Epithelial cell of proximal tubule (primary cell): ENCODE measurements around the gene DISP2. TPM values are rescaled to one million over a fixed set of nuclear protein-coding genes. Genes with fewer than 3 reads are reported as not detected.
A peak's percentile ranks its signal among the peaks of the same experiment; 100 is the strongest.

Experiments
- DNase-seq: peaks from one replicate; pipeline ENCODE4 v3.0.0-alpha.2; 2011; ENCODE audit warnings: low read depth
- H3K4me3 ChIP-seq: 2 replicates; pipeline ENCODE4 v1.5.1; 2011; ENCODE audit warnings: low read depth, mild to moderate bottlenecking, low read length
- CTCF ChIP-seq: conservative IDR thresholded peaks from 2 replicates; pipeline ENCODE4 v1.5.1; 2012; ENCODE audit warnings: low read depth, mild to moderate bottlenecking, low read length
- total RNA-seq: library from RNA; depleted of rRNA; stranded (reverse); fragments of >200 nt; gene quantifications from 2 replicates; pipeline ENCODE4 v1.2.3, GENCODE V29; 2015

The DISP2 gene
- 0.22 and 0.40 TPM in 2 replicates for total RNA-seq

DNA sequence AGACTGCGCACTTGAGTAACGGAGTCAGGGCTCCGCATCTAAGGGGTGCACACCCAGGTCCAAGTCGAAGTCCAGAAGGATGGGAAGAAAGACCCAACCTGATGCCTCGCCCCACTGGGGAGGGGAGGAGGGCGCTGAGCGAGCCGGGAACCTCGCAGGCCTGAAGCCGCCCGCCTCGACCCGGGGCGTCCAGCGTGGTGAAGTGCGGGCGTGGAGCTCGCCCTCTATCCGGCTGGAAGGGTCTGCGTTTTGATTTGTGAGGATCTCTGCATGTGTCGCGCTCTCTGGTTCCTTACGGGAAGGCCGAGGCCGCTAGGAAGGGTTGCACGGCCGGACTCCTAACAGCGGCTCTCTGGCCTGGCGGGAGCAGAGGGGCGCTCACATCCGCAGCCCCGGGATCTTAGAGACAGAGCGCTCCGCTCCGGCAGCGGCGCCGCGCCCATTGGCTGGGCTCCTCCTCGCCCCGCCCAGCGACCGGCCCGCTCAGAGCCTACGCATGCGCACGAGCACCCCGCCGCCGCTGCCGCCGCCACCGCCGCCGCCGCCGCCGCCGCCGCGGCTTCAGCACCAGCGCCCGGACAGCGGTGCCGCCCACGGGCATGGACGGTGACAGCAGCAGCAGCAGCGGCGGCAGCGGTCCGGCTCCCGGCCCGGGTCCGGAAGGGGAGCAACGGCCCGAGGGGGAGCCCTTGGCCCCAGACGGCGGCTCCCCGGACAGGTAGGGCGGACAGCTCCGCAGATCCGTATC lies at the start of gene DISP2:
TSS of gene DISP2 (plus strand) at position 497 of the 748 bp plus-strand sequence. CDS start at position 600, 103 bp downstream.
- no peak for DNase-seq
- H3K4me3 ChIP-seq, result peak within 1 kb of the TSS; percentile 60
- TF ChIP-seq CTCF, result peak; percentile 2

DNA sequence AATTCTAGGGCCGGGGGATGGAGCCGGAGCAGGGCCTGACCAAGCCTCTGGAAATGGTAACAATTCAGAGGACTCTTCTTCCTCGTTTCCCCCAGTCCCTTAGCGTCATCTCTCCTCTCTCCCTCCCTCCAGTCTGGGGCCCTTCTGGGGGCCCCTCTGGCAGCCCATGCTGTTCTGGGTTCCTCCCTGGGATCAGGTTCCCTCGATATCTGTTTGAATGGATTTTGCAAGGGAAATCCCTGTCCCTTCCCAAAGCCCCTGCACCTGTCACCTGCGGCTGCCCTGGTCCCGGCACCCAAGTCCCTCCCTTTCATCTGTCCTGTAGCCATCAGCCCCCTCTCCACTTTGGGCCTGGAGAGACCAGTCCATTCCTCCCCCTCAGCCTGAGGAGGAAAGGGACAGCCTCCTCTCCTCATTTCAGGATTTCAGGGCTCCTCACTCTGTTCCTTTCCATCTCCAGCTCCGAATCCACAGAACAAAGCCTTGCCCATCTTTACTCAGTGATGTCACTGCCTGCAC lies 48.6 kb upstream of the DISP2 start:
- H3K4me3 ChIP-seq, result no peak overlapping the region
- no peak for DNase-seq
- TF ChIP-seq CTCF, result no peak

DNA sequence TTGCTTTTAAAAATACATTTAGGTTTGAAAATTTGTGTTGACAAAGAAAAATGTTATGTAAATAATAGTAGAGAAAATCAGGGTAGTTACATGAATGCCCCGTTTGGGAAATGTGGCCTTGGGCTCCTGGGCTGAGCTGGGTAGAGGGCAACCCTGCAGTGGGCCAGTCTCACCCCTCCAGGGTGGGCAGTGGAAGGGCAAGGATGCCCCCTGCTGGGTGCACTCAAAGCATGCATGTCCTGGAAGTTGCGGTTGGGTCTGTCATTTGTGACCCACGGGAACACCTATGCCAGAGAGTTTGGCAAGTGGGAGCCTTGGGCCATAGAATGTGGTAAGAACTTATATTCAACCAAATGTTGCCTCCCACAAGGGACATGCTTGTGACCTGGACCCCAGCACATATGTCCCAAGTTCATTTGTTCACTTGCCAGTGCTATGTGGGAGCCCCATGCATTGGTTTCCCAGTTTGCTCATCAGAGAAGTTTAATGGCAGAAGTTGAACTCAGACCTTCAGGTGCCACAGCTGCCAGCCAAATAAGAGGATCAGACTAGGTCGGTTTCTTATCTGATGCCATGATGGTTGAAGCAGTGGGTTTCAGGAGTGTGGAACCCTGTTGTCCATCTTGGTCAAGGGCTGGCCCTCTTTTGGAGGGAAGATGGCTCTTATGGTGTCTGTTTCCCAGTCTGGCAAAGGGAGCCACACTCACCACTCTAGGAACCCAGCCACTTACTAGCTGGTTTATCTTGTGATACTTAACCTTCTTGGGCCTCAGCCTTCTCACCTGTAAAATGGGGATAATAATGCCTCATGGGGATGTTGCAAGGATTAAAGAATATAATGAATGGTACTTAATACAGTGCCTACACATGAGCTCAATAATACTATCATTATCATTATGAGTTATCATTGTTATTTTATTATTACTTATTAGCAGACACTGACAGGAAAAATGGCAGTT lies 47.7 kb upstream of the DISP2 start:
- H3K4me3 ChIP-seq, result no peak overlapping the region
- DNase-seq, result no peak
- peak; percentile 93 for TF ChIP-seq CTCF

DNA sequence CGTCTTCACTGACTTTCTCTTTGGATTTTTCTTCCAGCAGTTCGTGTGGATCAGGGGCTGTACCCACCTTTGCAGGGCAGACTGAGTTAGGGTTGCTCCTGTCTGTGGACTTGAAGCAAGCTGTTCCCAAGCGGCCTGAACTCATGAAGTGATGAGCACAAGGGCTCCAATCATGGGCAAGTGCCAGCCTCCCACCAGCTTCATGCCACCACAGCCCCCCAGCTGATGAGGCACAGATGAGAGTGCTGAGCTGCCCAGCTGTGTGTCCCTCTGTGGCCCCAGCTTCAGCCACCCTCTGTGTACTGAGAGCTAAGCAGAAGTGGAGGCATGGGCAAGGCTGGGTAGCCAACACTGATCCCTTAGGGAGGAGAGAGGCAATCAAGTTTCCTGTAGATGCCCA lies 47.0 kb upstream of the DISP2 start:
- no peak overlapping the region for H3K4me3 ChIP-seq
- DNase-seq, result no peak
- TF ChIP-seq CTCF, result no peak

GRCh38 chr15:40312370-40313158 lies 45.5 kb upstream of the DISP2 start:
- H3K4me3 ChIP-seq, result no peak overlapping the region
- no peak for TF ChIP-seq CTCF
- no peak for DNase-seq
